Epithelial cell of proximal tubule (primary cell): Measurements from ENCODE around the gene ACTR6. TPM values are rescaled to one million over a fixed set of nuclear protein-coding genes. Genes with fewer than 3 reads are reported as not detected.

Experiments used
- DNase-seq: peaks from one replicate; pipeline ENCODE4 v3.0.0-alpha.2; 2011; ENCODE audit warnings: low read depth
- H3K4me3 ChIP-seq: 2 replicates; pipeline ENCODE4 v1.5.1; 2011; ENCODE audit warnings: low read depth, mild to moderate bottlenecking, low read length
- total RNA-seq: library from RNA; depleted of rRNA; stranded (reverse); fragments of >200 nt; gene quantifications from 2 replicates; pipeline ENCODE4 v1.2.3, GENCODE V29; 2015
- TF ChIP-seq, protein P1 (sequence below): conservative IDR thresholded peaks from 2 replicates; pipeline ENCODE4 v1.5.1; 2012; ENCODE audit warnings: low read depth, mild to moderate bottlenecking, low read length

The ACTR6 gene
- 23.3 and 37.8 TPM in 2 replicates for total RNA-seq

GRCh38 chr12:100200463-100201181 lies at the start of gene ACTR6:
ACTR6 (plus strand) TSS chr12:100200815; CDS start chr12:100200852, 37 bp downstream.
- peak; percentile 83 for DNase-seq
- TF ChIP-seq, protein P1, sequence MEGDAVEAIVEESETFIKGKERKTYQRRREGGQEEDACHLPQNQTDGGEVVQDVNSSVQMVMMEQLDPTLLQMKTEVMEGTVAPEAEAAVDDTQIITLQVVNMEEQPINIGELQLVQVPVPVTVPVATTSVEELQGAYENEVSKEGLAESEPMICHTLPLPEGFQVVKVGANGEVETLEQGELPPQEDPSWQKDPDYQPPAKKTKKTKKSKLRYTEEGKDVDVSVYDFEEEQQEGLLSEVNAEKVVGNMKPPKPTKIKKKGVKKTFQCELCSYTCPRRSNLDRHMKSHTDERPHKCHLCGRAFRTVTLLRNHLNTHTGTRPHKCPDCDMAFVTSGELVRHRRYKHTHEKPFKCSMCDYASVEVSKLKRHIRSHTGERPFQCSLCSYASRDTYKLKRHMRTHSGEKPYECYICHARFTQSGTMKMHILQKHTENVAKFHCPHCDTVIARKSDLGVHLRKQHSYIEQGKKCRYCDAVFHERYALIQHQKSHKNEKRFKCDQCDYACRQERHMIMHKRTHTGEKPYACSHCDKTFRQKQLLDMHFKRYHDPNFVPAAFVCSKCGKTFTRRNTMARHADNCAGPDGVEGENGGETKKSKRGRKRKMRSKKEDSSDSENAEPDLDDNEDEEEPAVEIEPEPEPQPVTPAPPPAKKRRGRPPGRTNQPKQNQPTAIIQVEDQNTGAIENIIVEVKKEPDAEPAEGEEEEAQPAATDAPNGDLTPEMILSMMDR: no peak
- H3K4me3 ChIP-seq: peak within 1 kb of the TSS; percentile 71

GRCh38 chr12:100151769-100152168 lies 48.8 kb upstream of the ACTR6 start:
- TF ChIP-seq, protein P1: no peak
- DNase-seq: no peak
- H3K4me3 ChIP-seq: no peak overlapping the region

- TF ChIP-seq, protein P1: no peak
- H3K4me3 ChIP-seq: no peak overlapping the region
- DNase-seq: no peak
Measured at GRCh38 chr12:100153131-100153530, 47.5 kb upstream of the ACTR6 start.

GRCh38 chr12:100154474-100155247 lies 46.0 kb upstream of the ACTR6 start:
- H3K4me3 ChIP-seq: no peak overlapping the region
- no peak for DNase-seq
- TF ChIP-seq, protein P1: peak; percentile 93

DNA sequence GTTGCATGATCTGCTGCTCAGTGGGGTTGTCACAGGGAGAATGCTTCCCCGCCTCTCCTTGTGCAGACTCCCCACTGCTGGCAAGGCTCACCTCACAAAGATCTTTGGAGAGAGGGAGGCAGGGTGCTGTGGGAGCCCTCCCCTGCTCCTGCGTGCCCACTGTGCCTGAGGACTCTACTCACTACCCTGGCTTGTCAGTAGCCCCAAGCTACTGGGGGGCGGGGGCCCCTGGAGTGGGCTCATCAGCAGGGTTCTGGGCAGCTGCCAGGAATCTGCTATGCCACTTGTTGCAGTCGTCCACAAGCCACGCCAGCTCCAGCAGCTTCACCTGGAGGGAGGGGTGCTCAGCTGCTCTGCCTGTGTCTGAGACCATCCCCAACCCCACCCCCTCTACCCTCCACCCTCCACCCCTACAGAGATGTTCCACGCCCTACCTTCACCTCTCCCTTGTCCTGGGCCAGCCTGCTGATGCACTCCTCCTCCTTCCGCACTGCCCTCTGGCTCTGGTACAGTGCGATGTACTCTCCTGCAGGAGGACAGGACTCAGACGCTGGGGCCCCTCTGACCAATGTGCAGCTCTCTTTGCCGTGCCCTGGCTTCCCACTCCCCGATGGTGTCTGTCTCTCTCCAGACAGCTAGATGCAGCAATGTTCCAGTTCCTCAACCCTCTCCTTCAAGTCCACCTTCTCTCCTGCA lies 43.7 kb upstream of the ACTR6 start:
- TF ChIP-seq, protein P1: no peak
- DNase-seq: no peak
- no peak overlapping the region for H3K4me3 ChIP-seq

GRCh38 chr12:100157427-100157821 lies 43.2 kb upstream of the ACTR6 start:
- TF ChIP-seq, protein P1: no peak
- no peak overlapping the region for H3K4me3 ChIP-seq
- no peak for DNase-seq
